B cell (primary cell): ENCODE data around the gene COL5A2. TPM values are rescaled to one million over a fixed set of nuclear protein-coding genes. Genes with fewer than 3 reads are reported as not detected.

Source experiments
- ATAC-seq: fragments of 200-7000 bp; cut with Tn5 transposase; one replicate; pipeline ENCODE4 v1.10.0; 2021; ENCODE audit warnings: low read depth, mild to moderate bottlenecking, moderate number of reproducible peaks, moderate library complexity
- CTCF ChIA-PET: fragments of 350-600 bp; sonication (Branson Sonifier 250); formaldehyde crosslinking; loops from one replicate; lab custom pipeline; 2021; ENCODE audit warnings: antibody characterized with exemption, inconsistent platforms; lab: Charles Lee
- POLR2A ChIA-PET: fragments of 350-600 bp; sonication (Branson Sonifier 250); formaldehyde crosslinking; loops from one replicate; lab custom pipeline; 2021; ENCODE audit warnings: antibody characterized with exemption; lab: Charles Lee
- DNase-seq: peaks from one replicate; pipeline ENCODE4 v3.0.0; 2013
- H2AFZ ChIP-seq: 2 replicates; pipeline ENCODE4 v1.6.1; 2012; ENCODE audit warnings: mild to moderate bottlenecking, low read depth, low read length; ENCODE audit not compliant: insufficient read depth, poor library complexity, severe bottlenecking
- H3K27ac ChIP-seq, 2 donors: 1 replicate in 1 of 2; 2 replicates in 1 of 2; pipeline ENCODE4 v1.5.1; 2012 to 2013; ENCODE audit warnings: low read length in 2 of 2, mild to moderate bottlenecking in 2 of 2, moderate library complexity in 1 of 2
- H3K27me3 ChIP-seq, 4 experiments: fragments of 200-600 bp in 1 of 4; sonication (generic) in 1 of 4; replicated peaks in 1 of 4; 1 replicate in 2 of 4; 2 replicates in 2 of 4; pipeline versions ENCODE4 v1.6.1 to v1.7.0; 2013 to 2016; ENCODE audit warnings: low read length in 3 of 4, mild to moderate bottlenecking in 2 of 4, mixed read lengths in 1 of 4, moderate library complexity in 1 of 4; ENCODE audit not compliant: insufficient read depth in 4 of 4, control insufficient read depth in 3 of 4; ENCODE audit errors: control extremely low read depth in 1 of 4
- H3K36me3 ChIP-seq, 2 experiments: replicated peaks in 1 of 2; 1 replicate in 1 of 2; 2 replicates in 1 of 2; pipeline versions ENCODE4 v1.6.1 to v1.7.1; 2013; ENCODE audit warnings: low read length in 1 of 2; ENCODE audit not compliant: insufficient read depth in 2 of 2, control insufficient read depth in 1 of 2; ENCODE audit errors: control extremely low read depth in 1 of 2, extremely low read depth in 1 of 2
- H3K4me1 ChIP-seq, 2 donors: fragments of 200-600 bp in 1 of 2; sonication (generic) in 1 of 2; 1 replicate in 1 of 2; 2 replicates in 1 of 2; pipeline versions ENCODE4 v1.5.1 to v1.6.1; 2013 to 2017; ENCODE audit warnings: low read length in 2 of 2; ENCODE audit not compliant: control insufficient read depth in 2 of 2, insufficient read depth in 2 of 2
- H3K4me2 ChIP-seq: replicated peaks from 2 replicates; pipeline ENCODE3; 2012; ENCODE audit warnings: mild to moderate bottlenecking, low read depth, low read length; ENCODE audit not compliant: poor library complexity, severe bottlenecking
- H3K4me3 ChIP-seq, 5 experiments: fragments of 200-600 bp in 1 of 5; sonication (generic) in 1 of 5; 1 replicate in 3 of 5; 2 replicates in 2 of 5; pipeline versions ENCODE4 v1.5.1 to v1.7.0; 2011 to 2016; ENCODE audit warnings: low read length in 4 of 5, mild to moderate bottlenecking in 4 of 5, low read depth in 2 of 5, control low read depth in 1 of 5, moderate library complexity in 1 of 5; ENCODE audit not compliant: insufficient read depth in 1 of 5; ENCODE audit errors: control extremely low read depth in 1 of 5, extremely low read depth in 1 of 5
- H3K79me2 ChIP-seq: fragments of 200-600 bp; sonication (generic); one replicate; pipeline ENCODE4 v1.6.0; 2016; ENCODE audit warnings: low read length; ENCODE audit not compliant: control insufficient read depth, insufficient read depth
- H3K9ac ChIP-seq: fragments of 200-600 bp; sonication (generic); 2 replicates; pipeline ENCODE4 v1.6.1; 2017; ENCODE audit warnings: mild to moderate bottlenecking, low read length, moderate library complexity
- H3K9me3 ChIP-seq, 3 donors: one replicate each; pipeline versions ENCODE4 v1.6.1 to v1.7.1; 2013; ENCODE audit warnings: low read length in 2 of 3; ENCODE audit not compliant: control insufficient read depth in 2 of 3, insufficient read depth in 1 of 3; ENCODE audit errors: control extremely low read depth in 1 of 3
- H4K20me1 ChIP-seq: 2 replicates; pipeline ENCODE4 v1.6.0; 2012; ENCODE audit warnings: mild to moderate bottlenecking, low read length; ENCODE audit not compliant: insufficient read depth, control insufficient read depth, poor library complexity, severe bottlenecking
- H3K27ac Mint-ChIP-seq: one replicate; pipeline ENCODE4 v1.8.0; 2021; ENCODE audit warnings: mixed read lengths
- H3K27me3 Mint-ChIP-seq: one replicate; pipeline ENCODE4 v1.8.0; 2021; ENCODE audit warnings: mixed read lengths
- H3K4me1 Mint-ChIP-seq: one replicate; pipeline ENCODE4 v1.8.0; 2021; ENCODE audit warnings: mixed read lengths
- H3K4me3 Mint-ChIP-seq: one replicate; pipeline ENCODE4 v1.8.0; 2021; ENCODE audit warnings: mixed read lengths
- H3K9me3 Mint-ChIP-seq: one replicate; pipeline ENCODE4 v1.8.0; 2022; ENCODE audit warnings: mixed read lengths; ENCODE audit not compliant: insufficient read depth
- CTCF ChIP-seq: fragments of 200-600 bp; IDR thresholded peaks from one replicate; pipeline ENCODE4 v1.8.0; 2022; ENCODE audit warnings: antibody characterized with exemption, mild to moderate bottlenecking
- EZH2 ChIP-seq: IDR thresholded peaks from 2 replicates; pipeline ENCODE4 v1.6.1; 2012; ENCODE audit warnings: borderline replicate concordance, low read depth, mild to moderate bottlenecking, moderate library complexity, low read length; ENCODE audit not compliant: insufficient read depth, poor library complexity, severe bottlenecking
- WGBS: methylation state at CpG from one replicate; pipeline ENCODE4 v1.1.5; 2013; ENCODE audit warnings: missing lambda C conversion rate; ENCODE audit not compliant: insufficient coverage; 5-methylcytosine and 5-hydroxymethylcytosine counted together
- intact Hi-C: fragments of 100-400 bp; cut with micrococcal nuclease; formaldehyde crosslinking; loops from one replicate; pipeline ENCODE4 v1.10.0; 2022
- polyA plus RNA-seq: library from polyadenylated mRNA; depleted of rRNA; stranded (reverse); fragments of >200 nt; gene quantifications from 2 replicates; pipeline ENCODE4 v1.2.3, GENCODE V29; 2012
- total RNA-seq, 2 donors: library from RNA; stranded (reverse); fragments of 120-200 nt in 1 of 2; gene quantifications; 1 replicate in 1 of 2; 2 replicates in 1 of 2; pipeline versions ENCODE4 v1.2.3 to v1.2.4, GENCODE V29; 2013 to 2022

COL5A2 gene
- total and polyA plus RNA-seq, 2 donors (not counting 1 experiment from before 2014, with no cell fraction given): 0.44 to 0.45 TPM

- no peaks in the 10 kb centered on the region for H3K4me1 ChIP-seq
- Mint-ChIP-seq H3K27me3 (peaks cover 7% of the 10 kb centered on the region), H3K4me3 (no peak overlapping the region), H3K27ac (no peak overlapping the region), H3K4me1 (no peaks in the 10 kb centered on the region), H3K9me3 (no peaks in the 10 kb centered on the region)
- POLR2A ChIA-PET: no interaction called here
- WGBS: no CpG with 5 or more reads among the region's 2 CpGs
- H2AFZ ChIP-seq: no peak overlapping the region
- no peak for DNase-seq
- H3K27ac ChIP-seq: no peak overlapping the region
- no peaks in the 10 kb centered on the region for H3K27me3 ChIP-seq
- H3K9me3 ChIP-seq: no peaks in the 10 kb centered on the region
- no peak for TF ChIP-seq EZH2
- TF ChIP-seq CTCF: no peak
- no peaks in the 10 kb centered on the region for H3K79me2 ChIP-seq
- no peak overlapping the region for H3K4me2 ChIP-seq
- intact Hi-C loops: no loop called here
- no peak overlapping the region for H3K9ac ChIP-seq
- ATAC-seq: no peak
- CTCF ChIA-PET: no interaction called here
- H3K36me3 ChIP-seq: no peaks in the 10 kb centered on the region
- H4K20me1 ChIP-seq: no peaks in the 10 kb centered on the region
- H3K4me3 ChIP-seq: no peak overlapping the region
These were observed 64.4 kb downstream of the COL5A2 start for GRCh38 chr2:189115126-189115525.

GRCh38 chr2:189113963-189114362 lies 65.6 kb downstream of the COL5A2 start:
- H3K9ac ChIP-seq: no peak overlapping the region
- DNase-seq (no peak), ATAC-seq (no peak)
- Mint-ChIP-seq H3K4me1 (no peaks in the 10 kb centered on the region), H3K27me3 (peaks cover 7% of the 10 kb centered on the region), H3K27ac (no peak overlapping the region), H3K9me3 (no peaks in the 10 kb centered on the region), H3K4me3 (no peak overlapping the region)
- H4K20me1 ChIP-seq: no peaks in the 10 kb centered on the region
- no peak overlapping the region for H3K27ac ChIP-seq
- H3K4me2 ChIP-seq: no peak overlapping the region
- POLR2A ChIA-PET: no interaction called here
- no peaks in the 10 kb centered on the region for H3K4me1 ChIP-seq
- no peaks in the 10 kb centered on the region for H3K9me3 ChIP-seq
- no peaks in the 10 kb centered on the region for H3K79me2 ChIP-seq
- CTCF ChIA-PET: no interaction called here
- H2AFZ ChIP-seq: no peak overlapping the region
- H3K36me3 ChIP-seq: no peaks in the 10 kb centered on the region
- no peak overlapping the region for H3K4me3 ChIP-seq
- WGBS: no CpG with 5 or more reads among the region's 2 CpGs
- intact Hi-C loops: no loop called here
- H3K27me3 ChIP-seq: no peaks in the 10 kb centered on the region
- TF ChIP-seq CTCF (no peak), EZH2 (no peak)
